Body of pancreas (tissue), 4 donors: ENCODE data around the gene RPS6KA2.

Experiments
- CTCF ChIP-seq, 7 experiments: fragments of 450-650 bp in 4 of 7; fragments of 200-600 bp in 3 of 7; sonication (generic) in 3 of 7; IDR thresholded peaks; one replicate each; pipeline ENCODE4 v1.5.1; 2016 to 2019; ENCODE audit warnings: antibody characterized with exemption in 7 of 7
- POLR2A ChIP-seq, 3 donors: fragments of 450-650 bp; IDR thresholded peaks; one replicate each; pipeline ENCODE4 v1.6.1; 2016; ENCODE audit warnings: antibody characterized with exemption in 3 of 3, mild to moderate bottlenecking in 2 of 3

- TF ChIP-seq POLR2A (IDR thresholded peaks at IDR 0.05) (no peak), CTCF (IDR thresholded peaks at IDR 0.05) (no peak)
These were observed 123.0 kb downstream of the RPS6KA2 start for GRCh38 chr6:166504100-166504499.
